ENCODE data around the gene TMPRSS11F. TPM values are rescaled to one million over a fixed set of nuclear protein-coding genes. Genes with fewer than 3 reads are reported as not detected.
"Not testable (repeated sequence)": the region's sequence is repeated elsewhere in the genome, so short reads cannot be mapped to it uniquely, and the experiment has no call there.

TMPRSS11F gene
- 0.31 and 0.69 TPM in 2 replicates for total RNA-seq (ENCODE audit: low replicate concordance)
- long read RNA-seq, partial matches to known transcripts = 1 of 6 reads
- long read RNA-seq, other reads (novel, unspliced or antisense) = 3 of 6 reads

- Mint-ChIP-seq H3K4me3 (peak within 1 kb of the TSS; percentile 67), H3K36me3 (peaks cover 3% of the 10 kb centered on the region), H3K27me3 (no peaks in the 10 kb centered on the region), H3K9me3 (peaks cover 6% of the 10 kb centered on the region), H3K4me1 (ENCODE audit: unreplicated experiment) (no peaks in the 10 kb centered on the region), H3K27ac (peak within 1 kb of the TSS; percentile 88)
- no peak for DNase-seq (ENCODE audit: extremely low spot score, unreplicated experiment)
- TF ChIP-seq CTCF (conservative IDR thresholded peaks at IDR 0.05) = no peak
These were observed at the start of gene TMPRSS11F for GRCh38 chr4:68129793-68130192. TMPRSS11F (minus strand) TSS chr4:68129869; CDS start chr4:68129820, 49 bp downstream.

- no peaks in the 10 kb centered on the region for H3K27me3 Mint-ChIP-seq
- H3K9me3 Mint-ChIP-seq = no peaks in the 10 kb centered on the region
- no peak for DNase-seq (ENCODE audit: extremely low spot score, unreplicated experiment)
- no peak for TF ChIP-seq CTCF (conservative IDR thresholded peaks at IDR 0.05)
- H3K36me3 Mint-ChIP-seq = no peaks in the 10 kb centered on the region
- H3K27ac Mint-ChIP-seq = no peak overlapping the region
- no peak overlapping the region for H3K4me3 Mint-ChIP-seq
- H3K4me1 Mint-ChIP-seq (ENCODE audit: unreplicated experiment) = peaks cover 5% of the 10 kb centered on the region
These were observed 47.2 kb upstream of the TMPRSS11F start for GRCh38 chr4:68176904-68177303.

- Mint-ChIP-seq H3K4me3 (no peak overlapping the region), H3K9me3 (no peaks in the 10 kb centered on the region), H3K27ac (no peak overlapping the region), H3K4me1 (ENCODE audit: unreplicated experiment) (peaks cover 5% of the 10 kb centered on the region), H3K36me3 (no peaks in the 10 kb centered on the region), H3K27me3 (no peaks in the 10 kb centered on the region)
- no peak for DNase-seq (ENCODE audit: extremely low spot score, unreplicated experiment)
- no peak for TF ChIP-seq CTCF (conservative IDR thresholded peaks at IDR 0.05)
These were observed 46.8 kb upstream of the TMPRSS11F start for GRCh38 chr4:68176500-68176899.

GRCh38 chr4:68175562-68176155 lies 46.0 kb upstream of the TMPRSS11F start:
- Mint-ChIP-seq H3K4me3 (no peak overlapping the region), H3K27me3 (no peaks in the 10 kb centered on the region), H3K4me1 (ENCODE audit: unreplicated experiment) (peaks cover 5% of the 10 kb centered on the region), H3K36me3 (no peaks in the 10 kb centered on the region), H3K27ac (no peak overlapping the region), H3K9me3 (no peaks in the 10 kb centered on the region)
- no peak for DNase-seq (ENCODE audit: extremely low spot score, unreplicated experiment)
- TF ChIP-seq CTCF (conservative IDR thresholded peaks at IDR 0.05) = peak; percentile 86

GRCh38 chr4:68174389-68174788 lies 44.7 kb upstream of the TMPRSS11F start:
- not testable (repeated sequence) for H3K27me3 Mint-ChIP-seq; H3K4me3 Mint-ChIP-seq; H3K36me3 Mint-ChIP-seq; H3K4me1 Mint-ChIP-seq (ENCODE audit: unreplicated experiment); DNase-seq (ENCODE audit: extremely low spot score, unreplicated experiment); H3K27ac Mint-ChIP-seq; H3K9me3 Mint-ChIP-seq

- not testable (repeated sequence) for H3K4me3 Mint-ChIP-seq; DNase-seq (ENCODE audit: extremely low spot score, unreplicated experiment); H3K4me1 Mint-ChIP-seq (ENCODE audit: unreplicated experiment); H3K36me3 Mint-ChIP-seq; H3K27me3 Mint-ChIP-seq; H3K9me3 Mint-ChIP-seq; H3K27ac Mint-ChIP-seq
These were observed 42.5 kb upstream of the TMPRSS11F start for GRCh38 chr4:68172147-68172546.
